Pancreas (tissue), 10 donors: ENCODE measurements around the gene CFAP100. TPM values are rescaled to one million over a fixed set of nuclear protein-coding genes. Genes with fewer than 3 reads are reported as not detected.
A peak's percentile ranks its signal among the peaks of the same experiment; 100 is the strongest.

Experiments used
- ATAC-seq, 4 donors: fragments of 200-7000 bp; cut with Tn5 transposase; one replicate each; pipeline versions ENCODE4 v1.8.0 to v1.9.1; 2020; ENCODE audit warnings: mild to moderate bottlenecking in 4 of 4, moderate library complexity in 4 of 4
- DNase-seq, 6 donors: peaks; one replicate each; pipeline ENCODE4 v3.0.0-alpha.2; 2020
- FAIRE-seq: peaks from 2 replicates; lab custom pipeline; 2012; peaks lifted over from hg19 to GRCh38; lab: Jason Lieb, UNC
- H3K27ac ChIP-seq, 4 donors: fragments of 200-600 bp; sonication (generic); 1 replicate in 3 of 4; 2 replicates in 1 of 4; pipeline versions ENCODE4 v1.5.0 to v1.8.0; 2020
- H3K27me3 ChIP-seq, 4 donors: fragments of 200-600 bp; one replicate each; pipeline ENCODE4 v1.8.0; 2021
- H3K36me3 ChIP-seq, 3 donors: fragments of 200-600 bp; sonication (generic) in 1 of 3; one replicate each; pipeline versions ENCODE4 v1.5.0 to v1.8.0; 2020 to 2021
- H3K4me1 ChIP-seq, 3 donors: fragments of 200-600 bp; one replicate each; pipeline ENCODE4 v1.8.0; 2021
- H3K4me3 ChIP-seq, 4 donors: fragments of 200-600 bp; sonication (generic) in 2 of 4; one replicate each; pipeline versions ENCODE4 v1.5.0 to v1.8.0; 2020 to 2021
- H3K9me3 ChIP-seq, 4 donors: fragments of 200-600 bp; one replicate each; pipeline ENCODE4 v1.8.0; 2021
- WGBS, 2 donors: extraction: QIAGEN DNeasy Blood & Tissue Kit; methylation state at CpG; one replicate each; pipeline ENCODE4 v1.1.7; 2013; 5-methylcytosine and 5-hydroxymethylcytosine counted together
- intact Hi-C, 3 donors: fragments of 100-400 bp; cut with DNase I; formaldehyde crosslinking; loops; one replicate each; pipeline versions ENCODE4 v1.11.1 to v1.14.2; 2022
- polyA plus RNA-seq, 2 donors: library from polyadenylated mRNA; stranded (reverse); fragments of 200-250 nt; gene quantifications; one replicate each; pipeline ENCODE4 v1.2.3, GENCODE V29; 2013
- total RNA-seq, 6 donors: library from RNA; stranded (reverse); fragmentation: NEBNext Ultra II Directional in 4 of 6; extraction: Animal tissue kit (Norgen Biotek cat#: 25700) in 4 of 6; gene quantifications; one replicate each; pipeline versions ENCODE4 v1.2.1 to v1.2.4, GENCODE V29; 2021 to 2023
- TF ChIP-seq, protein P1 (sequence below), 4 donors: fragments of 200-600 bp; sonication (generic) in 3 of 4; IDR thresholded peaks; one replicate each; pipeline versions ENCODE4 v1.5.0 to v1.8.0; 2021; ENCODE audit warnings: antibody characterized with exemption in 4 of 4
- donor health status: healthy with polysubstance abuse.
- donor health status: DM: no; HTN: no; CAD: no; lungs with moderate emphysema.
- donor health status: DM: no; HTN: no; CAD: no.
- donor health status: control.
- donor health status: control.
- donor health status: Bipolar disorder and iron deficiency.
- donor health status: DM: yes; HTN: yes; CAD: no.
- donor health status: DM: no; HTN: no; CAD: no.
- donor health status: DM: no; HTN: no; CAD: no.
- donor health status: DM: yes; HTN: yes; CAD: no.

CFAP100 gene
- total and polyA plus RNA-seq, 8 donors: not detected

DNA sequence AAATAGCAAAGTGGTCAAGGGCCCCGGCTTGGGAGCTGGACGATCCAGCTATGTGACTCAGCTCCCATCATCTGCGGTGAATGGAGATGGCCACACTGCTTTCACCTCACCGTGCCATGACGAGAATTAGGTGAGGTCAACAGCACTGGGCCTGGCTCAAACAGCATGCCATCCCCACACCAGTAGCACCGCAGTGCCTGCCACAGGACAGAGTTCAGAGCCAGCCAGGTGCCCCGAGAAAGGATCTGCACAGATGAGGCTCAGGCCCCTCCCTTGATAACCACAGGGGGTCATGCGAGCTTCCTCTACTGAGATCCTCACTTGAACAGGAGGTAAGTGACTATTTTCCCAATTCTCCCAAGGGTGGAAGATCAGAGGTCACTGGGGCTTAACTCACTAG is 51.6 kb downstream of the CFAP100 start:
- Histone ChIP-seq H3K4me1 (peaks cover 0 to 20% (median 0%) of the 10 kb centered on the region in 3 donors), H3K36me3 (peaks cover 0 to 22% (median 0%) of the 10 kb centered on the region in 3 donors)

DNA sequence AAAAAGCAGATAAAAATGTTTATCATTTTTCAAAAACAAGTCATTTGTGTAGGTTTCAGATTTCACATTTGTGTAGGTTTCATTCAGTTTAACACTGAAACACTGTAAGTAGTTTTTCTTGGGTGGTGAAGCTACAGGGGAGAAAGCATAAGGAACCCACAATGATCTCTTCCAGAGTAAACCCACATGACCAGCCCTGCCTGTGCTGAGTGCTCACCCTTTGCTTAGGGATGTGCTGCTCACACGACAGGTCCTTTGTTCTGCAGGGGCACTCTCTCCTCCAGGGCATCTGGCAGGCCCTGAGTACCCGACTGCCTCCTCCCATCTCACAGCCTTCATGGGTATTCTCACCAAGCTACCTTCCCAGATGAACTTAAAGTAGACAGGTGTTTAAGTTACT is 52.1 kb downstream of the CFAP100 start:
- H3K4me1 ChIP-seq: peaks cover 0 to 20% (median 0%) of the 10 kb centered on the region in 3 donors
- H3K36me3 ChIP-seq: peaks cover 0 to 20% (median 4%) of the 10 kb centered on the region in 3 donors
- H3K27me3 ChIP-seq: no peaks in the 10 kb centered on the region
- TF ChIP-seq, protein P1, sequence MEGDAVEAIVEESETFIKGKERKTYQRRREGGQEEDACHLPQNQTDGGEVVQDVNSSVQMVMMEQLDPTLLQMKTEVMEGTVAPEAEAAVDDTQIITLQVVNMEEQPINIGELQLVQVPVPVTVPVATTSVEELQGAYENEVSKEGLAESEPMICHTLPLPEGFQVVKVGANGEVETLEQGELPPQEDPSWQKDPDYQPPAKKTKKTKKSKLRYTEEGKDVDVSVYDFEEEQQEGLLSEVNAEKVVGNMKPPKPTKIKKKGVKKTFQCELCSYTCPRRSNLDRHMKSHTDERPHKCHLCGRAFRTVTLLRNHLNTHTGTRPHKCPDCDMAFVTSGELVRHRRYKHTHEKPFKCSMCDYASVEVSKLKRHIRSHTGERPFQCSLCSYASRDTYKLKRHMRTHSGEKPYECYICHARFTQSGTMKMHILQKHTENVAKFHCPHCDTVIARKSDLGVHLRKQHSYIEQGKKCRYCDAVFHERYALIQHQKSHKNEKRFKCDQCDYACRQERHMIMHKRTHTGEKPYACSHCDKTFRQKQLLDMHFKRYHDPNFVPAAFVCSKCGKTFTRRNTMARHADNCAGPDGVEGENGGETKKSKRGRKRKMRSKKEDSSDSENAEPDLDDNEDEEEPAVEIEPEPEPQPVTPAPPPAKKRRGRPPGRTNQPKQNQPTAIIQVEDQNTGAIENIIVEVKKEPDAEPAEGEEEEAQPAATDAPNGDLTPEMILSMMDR (IDR thresholded peaks at IDR 0.05): no peak
- WGBS, 2 donors: 91 to 94% methylated on average over 2 of the region's 2 CpGs
- no peak overlapping the region for H3K27ac ChIP-seq
- no peak for FAIRE-seq
- H3K4me3 ChIP-seq: no peak overlapping the region
- no peaks in the 10 kb centered on the region for H3K9me3 ChIP-seq
- intact Hi-C loops: no loop called here
- no peak for ATAC-seq
- DNase-seq: peak in 1 of 6 donors; percentile 4

More for the DNA sequence above, 51.6 kb downstream of the CFAP100 start:
- intact Hi-C loops: no loop called here
- Histone ChIP-seq H3K4me3 (no peak overlapping the region), H3K9me3 (no peaks in the 10 kb centered on the region), H3K27me3 (no peaks in the 10 kb centered on the region), H3K27ac (no peak overlapping the region)
- DNase-seq: peak in 2 of 6 donors; percentile 6 to 7
- TF ChIP-seq, protein P1 (IDR thresholded peaks at IDR 0.05): no peak
- no peak for FAIRE-seq
- 95 to 97% methylated on average over 8 of the region's 8 CpGs for WGBS, 2 donors
- ATAC-seq: no peak

DNA sequence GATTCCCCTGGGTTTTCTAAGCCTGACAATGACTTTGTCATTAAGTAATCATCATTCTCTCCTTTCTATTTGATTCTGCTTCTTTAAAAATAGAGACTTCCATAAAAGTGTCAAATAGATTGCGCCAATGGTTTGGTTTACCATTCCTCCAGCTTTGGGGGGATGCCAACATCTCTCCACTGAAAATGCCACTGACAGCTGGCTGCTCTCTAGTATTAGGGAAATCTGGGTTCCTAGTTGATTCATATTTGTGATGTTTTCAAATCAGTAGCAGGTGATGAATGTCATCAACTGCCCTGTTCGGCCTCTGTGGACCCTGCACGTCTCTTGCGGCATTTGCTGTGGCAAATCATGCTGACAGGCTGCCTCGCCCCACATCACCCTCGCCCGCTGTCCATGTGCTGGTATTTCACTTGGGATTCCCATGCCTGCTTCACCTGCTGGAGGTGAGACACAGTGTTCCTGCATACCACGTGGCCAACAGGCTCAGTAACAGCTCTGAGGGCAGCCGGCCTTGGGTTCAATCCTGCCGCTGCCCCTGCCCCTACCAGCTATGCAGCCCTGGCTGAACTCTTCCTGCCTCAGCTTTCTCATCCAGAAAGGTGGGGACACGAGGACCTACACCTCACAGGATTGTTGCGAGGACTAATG is 52.9 kb downstream of the CFAP100 start:
- Histone ChIP-seq H3K9me3 (no peaks in the 10 kb centered on the region), H3K27me3 (no peaks in the 10 kb centered on the region), H3K4me3 (no peak overlapping the region), H3K4me1 (peaks cover 0 to 20% (median 0%) of the 10 kb centered on the region in 3 donors), H3K27ac (no peak overlapping the region), H3K36me3 (peaks cover 0 to 18% (median 8%) of the 10 kb centered on the region in 3 donors)
- FAIRE-seq: no peak
- ATAC-seq: no peak
- intact Hi-C loops: no loop called here
- peak in 2 of 6 donors; percentile 15 to 17 for DNase-seq
- WGBS, 2 donors: 69 to 75% methylated on average over 12 of the region's 12 CpGs
- TF ChIP-seq, protein P1 (IDR thresholded peaks at IDR 0.05): no peak

DNA sequence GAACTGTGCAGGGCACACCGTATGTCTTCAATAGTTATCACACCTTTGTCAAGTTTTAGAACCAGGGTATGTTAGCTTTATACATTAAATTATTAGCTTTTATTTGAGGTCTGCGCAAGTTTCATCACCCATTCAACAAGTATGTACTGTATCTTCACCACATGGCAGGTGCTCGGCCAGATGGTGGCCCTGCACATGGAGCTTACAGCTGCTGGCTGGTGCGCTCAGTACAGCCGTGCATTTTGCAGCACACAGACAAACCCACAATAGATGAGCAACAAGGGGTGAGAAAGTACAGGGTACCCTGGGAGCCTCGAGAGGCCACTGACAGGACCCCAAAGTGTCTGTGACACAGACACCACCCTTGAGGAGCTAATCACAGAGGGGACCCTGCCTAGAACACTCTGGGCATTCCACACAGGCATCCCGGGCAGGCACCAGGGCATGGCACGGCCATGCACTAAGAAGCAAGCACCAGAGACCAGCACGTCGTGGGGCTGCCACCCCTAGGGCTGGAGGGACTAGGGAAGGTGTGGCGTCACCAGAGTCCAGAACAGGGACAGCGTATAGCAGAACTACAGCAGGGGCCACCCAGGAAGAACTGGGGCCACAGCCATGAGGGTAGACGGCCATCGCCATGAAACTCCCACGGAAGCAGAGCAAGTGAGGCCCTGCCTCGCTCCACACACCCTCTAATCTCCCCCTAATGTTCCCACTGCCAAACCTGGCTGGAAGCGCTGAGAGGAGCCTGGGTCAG is 53.6 kb downstream of the CFAP100 start:
- ATAC-seq: no peak
- FAIRE-seq: no peak
- peaks cover 0 to 20% (median 0%) of the 10 kb centered on the region in 3 donors for H3K4me1 ChIP-seq
- H3K36me3 ChIP-seq: peaks cover 0 to 18% (median 8%) of the 10 kb centered on the region in 3 donors
- TF ChIP-seq, protein P1 (IDR thresholded peaks at IDR 0.05): no peak
- peak in 1 of 6 donors; percentile 8 for DNase-seq
- no peaks in the 10 kb centered on the region for H3K27me3 ChIP-seq
- H3K27ac ChIP-seq: peak overlapping the region in 1 of 4 donors; percentile 55
- no peak overlapping the region for H3K4me3 ChIP-seq
- intact Hi-C loops: no loop called here
- H3K9me3 ChIP-seq: no peaks in the 10 kb centered on the region
- 94 to 95% methylated on average over 17 of the region's 17 CpGs for WGBS, 2 donors
